K562 (cell line): ENCODE data around the gene MAPK8IP1. TPM values are rescaled to one million over a fixed set of nuclear protein-coding genes. Genes with fewer than 3 reads are reported as not detected.

Experiments used
- ATAC-seq: fragments of 200-7000 bp; cut with Tn5 transposase; 3 replicates; pipeline ENCODE4 v1.9.1; 2020; ENCODE audit warnings: moderate library complexity
- BruUV-seq: library from RNA; stranded (reverse); fragments of 400-500 nt; replicated peaks from 2 replicates; lab custom pipeline; 2021; lab: Mats Ljungman, UMichigan
- CTCF ChIA-PET: fragments of 300-600 bp; formaldehyde crosslinking; extraction: SDS; loops from one replicate; lab custom pipeline; 2021; ENCODE audit warnings: low intra/inter-chr PET ratio; lab: Yijun Ruan, JAX
- POLR2A ChIA-PET: fragments of 300-600, 350-650 bp; sonication (Branson Sonifier 250); formaldehyde crosslinking; extraction: SDS; loops from one replicate; lab custom pipeline; 2021; ENCODE audit warnings: antibody characterized with exemption, inconsistent platforms; lab: Yijun Ruan, JAX
- DNase-seq, 4 experiments: peaks; one replicate each; pipeline versions ENCODE4 v3.0.0 to v3.0.0-alpha.2; 2011 to 2018; ENCODE audit warnings: low spot score in 3 of 4, mixed read lengths in 3 of 4; ENCODE audit errors: extremely low read depth in 1 of 4
- FAIRE-seq: peaks from 2 replicates; lab custom pipeline; 2011; peaks lifted over from hg19 to GRCh38; lab: Jason Lieb, UNC
- H2AFZ ChIP-seq: 2 replicates; pipeline ENCODE4 v1.6.0; 2011; ENCODE audit warnings: low read depth, low read length, control low read depth, inconsistent platforms
- H3K27ac ChIP-seq: fragments of 200-600 bp; 3 replicates; pipeline ENCODE4 v1.8.0; 2011; ENCODE audit warnings: low read depth, mild to moderate bottlenecking, control low read depth, inconsistent platforms, low read length, moderate library complexity, mixed read lengths; ENCODE audit errors: extremely low read depth
- H3K27me3 ChIP-seq, 2 experiments: fragments of 300-600 bp in 1 of 2; 2 replicates in 1 of 2; 3 replicates in 1 of 2; pipeline versions ENCODE4 v1.6.0 to v1.8.0; 2011; ENCODE audit warnings: inconsistent platforms in 2 of 2, low read length in 2 of 2, mild to moderate bottlenecking in 1 of 2, mixed read lengths in 1 of 2, moderate library complexity in 1 of 2; ENCODE audit not compliant: control insufficient read depth in 2 of 2, insufficient read depth in 2 of 2
- H3K36me3 ChIP-seq: fragments of 300-600 bp; 3 replicates; pipeline ENCODE4 v1.8.0; 2011; ENCODE audit warnings: mild to moderate bottlenecking, low read length, inconsistent platforms; ENCODE audit not compliant: control insufficient read depth, insufficient read depth
- H3K4me1 ChIP-seq, 2 experiments: fragments of 200-600 bp in 1 of 2; replicated peaks in 1 of 2; 2 replicates in 1 of 2; 3 replicates in 1 of 2; pipeline versions ENCODE4 v1.5.1 to v1.8.0; 2011; ENCODE audit warnings: inconsistent platforms in 2 of 2, low read length in 2 of 2, mild to moderate bottlenecking in 1 of 2, mixed read lengths in 1 of 2, moderate library complexity in 1 of 2; ENCODE audit not compliant: control insufficient read depth in 2 of 2, insufficient read depth in 2 of 2
- H3K4me2 ChIP-seq: 2 replicates; pipeline ENCODE4 v1.6.1; 2011; ENCODE audit warnings: low read length, control low read depth, inconsistent platforms, mixed read lengths; ENCODE audit not compliant: insufficient read depth
- H3K4me3 ChIP-seq: fragments of 200-600 bp; sonication (generic), shearing (Covaris generic); 2 replicates; pipeline ENCODE4 v1.5.1; 2016; ENCODE audit warnings: control low read depth, inconsistent platforms
- H3K79me2 ChIP-seq: fragments of 200-600 bp; 3 replicates; pipeline ENCODE4 v1.8.0; 2011; ENCODE audit warnings: low read length, inconsistent platforms; ENCODE audit not compliant: control insufficient read depth, insufficient read depth
- H3K9ac ChIP-seq, 2 experiments: 2 replicates each; pipeline versions ENCODE4 v1.6.0 to v1.6.1; 2011; ENCODE audit warnings: low read depth in 2 of 2, low read length in 2 of 2, control low read depth in 1 of 2, inconsistent platforms in 1 of 2, mild to moderate bottlenecking in 1 of 2, mixed read lengths in 1 of 2; ENCODE audit not compliant: insufficient read depth in 1 of 2
- H3K9me1 ChIP-seq: one replicate; pipeline ENCODE4 v1.6.0; 2011; ENCODE audit warnings: inconsistent platforms, mild to moderate bottlenecking, low read length, moderate library complexity; ENCODE audit not compliant: control insufficient read depth, insufficient read depth
- H3K9me3 ChIP-seq: replicated peaks from 2 replicates; pipeline ENCODE4 v1.5.1; 2011; ENCODE audit warnings: low read depth, low read length, inconsistent platforms; ENCODE audit not compliant: control insufficient read depth, insufficient read depth
- H4K20me1 ChIP-seq: replicated peaks from 2 replicates; pipeline ENCODE4 v1.6.1; 2011; ENCODE audit warnings: low read length, inconsistent platforms, mixed read lengths; ENCODE audit not compliant: control insufficient read depth, insufficient read depth
- BCOR ChIP-seq: fragments of 450-650 bp; IDR thresholded peaks from 2 replicates; pipeline ENCODE4 v1.6.1; 2016
- CHD1 ChIP-seq: fragments of 200-600 bp; sonication (generic); IDR thresholded peaks from one replicate; pipeline ENCODE4 v1.6.1; 2012; ENCODE audit warnings: mild to moderate bottlenecking, moderate library complexity, low read length, inconsistent platforms
- FIP1L1 ChIP-seq: fragments of 200-400 bp; formaldehyde crosslinking; IDR thresholded peaks from 2 replicates; pipeline ENCODE4 v1.6.1; 2018; ENCODE audit warnings: mild to moderate bottlenecking, low read depth, low read length; ENCODE audit not compliant: poor library complexity, severe bottlenecking
- FOXP1 ChIP-seq: sonication (generic); formaldehyde crosslinking; IDR thresholded peaks from 2 replicates; pipeline ENCODE4 v1.8.0; 2022; ENCODE audit warnings: mild to moderate bottlenecking, missing genetic modification reagents
- GTF2F1 ChIP-seq: IDR thresholded peaks from 2 replicates; pipeline ENCODE4 v1.6.1; 2011; ENCODE audit warnings: low read depth, low read length, improper control_type of control experiment
- KDM2B ChIP-seq: fragments of 250-450 bp; sonication (Bioruptor Pico); IDR thresholded peaks from 2 replicates; pipeline ENCODE4 v1.8.0; 2021; ENCODE audit warnings: mild to moderate bottlenecking, moderate library complexity
- TBL1XR1 ChIP-seq, 2 experiments: IDR thresholded peaks; 2 replicates each; pipeline ENCODE4 v1.6.1; 2012; ENCODE audit warnings: improper control_type of control experiment in 2 of 2, low read length in 2 of 2, mild to moderate bottlenecking in 1 of 2
- ZC3H4 ChIP-seq: sonication (generic); formaldehyde crosslinking; IDR thresholded peaks from 2 replicates; pipeline ENCODE4 v1.9.0; 2021; ENCODE audit warnings: missing genetic modification reagents, borderline replicate concordance
- WGBS: fragments of 100-300 bp; shearing (Covaris generic); methylation state at CpG from one replicate; pipeline ENCODE4 v1.1.6; 2016; ENCODE audit warnings: low coverage, mixed read lengths; ENCODE audit not compliant: insufficient coverage; ENCODE audit errors: missing lambda C conversion rate; 5-methylcytosine and 5-hydroxymethylcytosine counted together
- in situ Hi-C: fragments of 300-500 bp; cut with MboI; formaldehyde crosslinking; loops from 4 replicates; pipeline ENCODE4 v1.15.0; 2018; ENCODE audit warnings: inconsistent platforms, mixed read lengths
- intact Hi-C: fragments of 100-400 bp; cut with micrococcal nuclease; formaldehyde crosslinking; loops from 2 replicates; pipeline ENCODE4 v1.14.2; 2022
- polyA plus RNA-seq, 8 experiments: library from polyadenylated mRNA; depleted of rRNA in 4 of 8; stranded (reverse) in 5 of 8; unstranded in 3 of 8; fragments of >200 nt; fragmentation: Nextera tagmentation in 2 of 8; fragmentation: Illumina TruSeq in 1 of 8; extraction: Ambion mirVana in 2 of 8; extraction: Trizol in 1 of 8; gene quantifications; 2 replicates each; pipeline versions ENCODE4 v1.2.1 to v1.2.3, GENCODE V29; 2011 to 2014; ENCODE audit warnings: inconsistent platforms in 1 of 8, missing spikeins in 1 of 8
- total RNA-seq, 7 experiments: library from RNA; depleted of rRNA in 6 of 7; stranded (reverse); fragments of >200 nt in 6 of 7; fragmentation: Illumina TruSeq in 2 of 7; extraction: Trizol in 2 of 7; gene quantifications; 2 replicates each; pipeline versions ENCODE4 v1.2.1 to v1.2.3, GENCODE V29; 2011 to 2021; ENCODE audit warnings: low replicate concordance in 1 of 7
- TF ChIP-seq, protein P1 (sequence below): sonication (generic); formaldehyde crosslinking; IDR thresholded peaks from 2 replicates; pipeline ENCODE4 v1.8.0; 2023; ENCODE audit warnings: mild to moderate bottlenecking, missing genetic modification reagents
- TF ChIP-seq, protein P2 (sequence below): sonication (generic); formaldehyde crosslinking; IDR thresholded peaks from 2 replicates; pipeline ENCODE4 v1.9.0; 2022; ENCODE audit warnings: mild to moderate bottlenecking, missing genetic modification reagents
- TF ChIP-seq, protein P3 (sequence below): fragments of 250-450 bp; sonication (Bioruptor Pico); IDR thresholded peaks from 2 replicates; pipeline ENCODE4 v1.8.0; 2021; ENCODE audit warnings: moderate library complexity, mild to moderate bottlenecking, inconsistent platforms
- TF ChIP-seq, protein P4 (sequence below): fragments of 250-450 bp; sonication (Bioruptor Pico); IDR thresholded peaks from 2 replicates; pipeline ENCODE4 v1.4.0; 2020
- TF ChIP-seq, protein P5 (sequence below): fragments of 450-650 bp; formaldehyde crosslinking; IDR thresholded peaks from 2 replicates; pipeline ENCODE4 v1.4.0; 2020; ENCODE audit warnings: mild to moderate bottlenecking

MAPK8IP1 gene
- total and polyA plus RNA-seq, 9 of the 15 experiments (the other 6 are each of a cell fraction or from before 2014, with no cell fraction given), result 0.13 to 6.9 (median 2.5) TPM

DNA sequence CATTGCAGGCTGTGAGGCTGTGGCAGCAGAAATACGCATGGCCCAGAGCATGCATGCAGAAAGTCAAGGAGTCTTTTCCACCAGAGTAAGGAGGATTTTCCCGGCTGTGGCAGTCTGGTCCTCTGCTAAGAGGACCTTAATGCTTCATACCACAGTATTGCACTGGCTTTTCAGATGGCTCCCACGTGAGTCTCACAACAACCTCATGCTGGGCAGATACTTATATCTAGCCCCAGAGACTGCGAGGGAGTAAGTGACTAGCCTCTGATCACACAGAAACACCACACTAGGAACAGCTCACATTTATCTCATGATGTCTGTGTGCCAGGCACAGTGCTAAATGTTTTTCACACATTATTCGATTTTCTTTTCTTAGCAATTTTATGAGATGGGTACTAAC, 30.1 kb upstream of the MAPK8IP1 start (continued):
- TF ChIP-seq, protein P1, sequence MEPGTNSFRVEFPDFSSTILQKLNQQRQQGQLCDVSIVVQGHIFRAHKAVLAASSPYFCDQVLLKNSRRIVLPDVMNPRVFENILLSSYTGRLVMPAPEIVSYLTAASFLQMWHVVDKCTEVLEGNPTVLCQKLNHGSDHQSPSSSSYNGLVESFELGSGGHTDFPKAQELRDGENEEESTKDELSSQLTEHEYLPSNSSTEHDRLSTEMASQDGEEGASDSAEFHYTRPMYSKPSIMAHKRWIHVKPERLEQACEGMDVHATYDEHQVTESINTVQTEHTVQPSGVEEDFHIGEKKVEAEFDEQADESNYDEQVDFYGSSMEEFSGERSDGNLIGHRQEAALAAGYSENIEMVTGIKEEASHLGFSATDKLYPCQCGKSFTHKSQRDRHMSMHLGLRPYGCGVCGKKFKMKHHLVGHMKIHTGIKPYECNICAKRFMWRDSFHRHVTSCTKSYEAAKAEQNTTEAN (CRISPR knock-in tag), result no peak
- TF ChIP-seq, protein P2, sequence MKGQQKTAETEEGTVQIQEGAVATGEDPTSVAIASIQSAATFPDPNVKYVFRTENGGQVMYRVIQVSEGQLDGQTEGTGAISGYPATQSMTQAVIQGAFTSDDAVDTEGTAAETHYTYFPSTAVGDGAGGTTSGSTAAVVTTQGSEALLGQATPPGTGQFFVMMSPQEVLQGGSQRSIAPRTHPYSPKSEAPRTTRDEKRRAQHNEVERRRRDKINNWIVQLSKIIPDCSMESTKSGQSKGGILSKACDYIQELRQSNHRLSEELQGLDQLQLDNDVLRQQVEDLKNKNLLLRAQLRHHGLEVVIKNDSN, result no peak
- no peak for TF ChIP-seq TBL1XR1 (IDR thresholded peaks at IDR 0.05; ENCODE audit: low read length in 2 of 2)
- TF ChIP-seq, protein P3, sequence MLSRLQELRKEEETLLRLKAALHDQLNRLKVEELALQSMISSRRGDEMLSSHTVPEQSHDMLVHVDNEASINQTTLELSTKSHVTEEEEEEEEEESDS, result no peak

DNA sequence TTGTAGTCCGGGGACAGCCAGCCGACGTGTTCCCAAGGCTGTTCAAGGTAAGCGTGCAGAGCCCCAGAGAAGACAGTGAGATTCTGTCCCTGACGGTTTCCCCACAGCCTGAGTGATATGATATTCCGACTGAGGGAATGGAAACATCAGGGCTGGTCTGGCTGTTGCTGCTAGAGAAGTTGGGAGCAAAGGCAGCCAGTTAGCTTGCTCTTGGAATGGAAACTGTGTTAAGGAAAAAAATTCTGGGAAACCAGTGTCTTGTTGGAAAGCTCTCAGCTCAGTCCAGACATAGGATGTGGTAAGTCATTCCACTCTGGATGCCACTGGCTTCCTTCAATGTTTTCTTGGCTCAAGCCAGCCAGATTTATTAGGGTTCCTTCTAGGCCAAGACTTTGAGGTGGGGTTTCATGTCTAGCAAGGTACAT, 29.4 kb upstream of the MAPK8IP1 start:
- DNase-seq (no peak), ATAC-seq (no peak), FAIRE-seq (no peak)
- no peaks in the 10 kb centered on the region for H3K9me1 ChIP-seq
- in situ Hi-C loops, result no loop called here
- H3K9me3 ChIP-seq, result no peaks in the 10 kb centered on the region
- peaks cover 0 to 4% of the 10 kb centered on the region in 2 experiments; a peak in 2 of 5 replicates for H3K4me1 ChIP-seq
- no peak overlapping the region for H3K27ac ChIP-seq
- ChIA-PET CTCF (no interaction called here), POLR2A (interaction anchor here (1.0 to 1.3 kb wide), 3 partner anchors 9 to 16 kb away, joined by 3 to 4 read pairs (median 3); no protein-coding TSS in a partner anchor)
- no peak overlapping the region for H3K9ac ChIP-seq
- 74% methylated on average over 6 of the region's 6 CpGs for WGBS
- no peaks in the 10 kb centered on the region for H3K27me3 ChIP-seq
- H2AFZ ChIP-seq, result no peak overlapping the region
- peaks cover 37% of the 10 kb centered on the region for H3K79me2 ChIP-seq
- peaks cover 6% of the 10 kb centered on the region for H4K20me1 ChIP-seq
- no TSS peak for BruUV-seq
- H3K4me2 ChIP-seq, result no peak overlapping the region
- H3K36me3 ChIP-seq, result peaks cover 58% of the 10 kb centered on the region
- H3K4me3 ChIP-seq, result no peak overlapping the region
- intact Hi-C loops, result no loop called here
- TF ChIP-seq CHD1 (no peak), GTF2F1 (no peak), FOXP1 (CRISPR knock-in tag) (no peak), ZC3H4 (CRISPR knock-in tag) (no peak), BCOR (no peak), FIP1L1 (no peak), KDM2B (CRISPR knock-in tag) (no peak)
- TF ChIP-seq, protein P4, sequence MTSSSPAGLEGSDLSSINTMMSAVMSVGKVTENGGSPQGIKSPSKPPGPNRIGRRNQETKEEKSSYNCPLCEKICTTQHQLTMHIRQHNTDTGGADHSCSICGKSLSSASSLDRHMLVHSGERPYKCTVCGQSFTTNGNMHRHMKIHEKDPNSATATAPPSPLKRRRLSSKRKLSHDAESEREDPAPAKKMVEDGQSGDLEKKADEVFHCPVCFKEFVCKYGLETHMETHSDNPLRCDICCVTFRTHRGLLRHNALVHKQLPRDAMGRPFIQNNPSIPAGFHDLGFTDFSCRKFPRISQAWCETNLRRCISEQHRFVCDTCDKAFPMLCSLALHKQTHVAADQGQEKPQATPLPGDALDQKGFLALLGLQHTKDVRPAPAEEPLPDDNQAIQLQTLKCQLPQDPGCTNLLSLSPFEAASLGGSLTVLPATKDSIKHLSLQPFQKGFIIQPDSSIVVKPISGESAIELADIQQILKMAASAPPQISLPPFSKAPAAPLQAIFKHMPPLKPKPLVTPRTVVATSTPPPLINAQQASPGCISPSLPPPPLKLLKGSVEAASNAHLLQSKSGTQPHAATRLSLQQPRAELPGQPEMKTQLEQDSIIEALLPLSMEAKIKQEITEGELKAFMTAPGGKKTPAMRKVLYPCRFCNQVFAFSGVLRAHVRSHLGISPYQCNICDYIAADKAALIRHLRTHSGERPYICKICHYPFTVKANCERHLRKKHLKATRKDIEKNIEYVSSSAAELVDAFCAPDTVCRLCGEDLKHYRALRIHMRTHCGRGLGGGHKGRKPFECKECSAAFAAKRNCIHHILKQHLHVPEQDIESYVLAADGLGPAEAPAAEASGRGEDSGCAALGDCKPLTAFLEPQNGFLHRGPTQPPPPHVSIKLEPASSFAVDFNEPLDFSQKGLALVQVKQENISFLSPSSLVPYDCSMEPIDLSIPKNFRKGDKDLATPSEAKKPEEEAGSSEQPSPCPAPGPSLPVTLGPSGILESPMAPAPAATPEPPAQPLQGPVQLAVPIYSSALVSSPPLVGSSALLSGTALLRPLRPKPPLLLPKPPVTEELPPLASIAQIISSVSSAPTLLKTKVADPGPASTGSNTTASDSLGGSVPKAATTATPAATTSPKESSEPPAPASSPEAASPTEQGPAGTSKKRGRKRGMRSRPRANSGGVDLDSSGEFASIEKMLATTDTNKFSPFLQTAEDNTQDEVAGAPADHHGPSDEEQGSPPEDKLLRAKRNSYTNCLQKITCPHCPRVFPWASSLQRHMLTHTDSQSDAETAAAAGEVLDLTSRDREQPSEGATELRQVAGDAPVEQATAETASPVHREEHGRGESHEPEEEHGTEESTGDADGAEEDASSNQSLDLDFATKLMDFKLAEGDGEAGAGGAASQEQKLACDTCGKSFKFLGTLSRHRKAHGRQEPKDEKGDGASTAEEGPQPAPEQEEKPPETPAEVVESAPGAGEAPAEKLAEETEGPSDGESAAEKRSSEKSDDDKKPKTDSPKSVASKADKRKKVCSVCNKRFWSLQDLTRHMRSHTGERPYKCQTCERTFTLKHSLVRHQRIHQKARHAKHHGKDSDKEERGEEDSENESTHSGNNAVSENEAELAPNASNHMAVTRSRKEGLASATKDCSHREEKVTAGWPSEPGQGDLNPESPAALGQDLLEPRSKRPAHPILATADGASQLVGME (CRISPR knock-in tag), result no peak
- TF ChIP-seq, protein P5, sequence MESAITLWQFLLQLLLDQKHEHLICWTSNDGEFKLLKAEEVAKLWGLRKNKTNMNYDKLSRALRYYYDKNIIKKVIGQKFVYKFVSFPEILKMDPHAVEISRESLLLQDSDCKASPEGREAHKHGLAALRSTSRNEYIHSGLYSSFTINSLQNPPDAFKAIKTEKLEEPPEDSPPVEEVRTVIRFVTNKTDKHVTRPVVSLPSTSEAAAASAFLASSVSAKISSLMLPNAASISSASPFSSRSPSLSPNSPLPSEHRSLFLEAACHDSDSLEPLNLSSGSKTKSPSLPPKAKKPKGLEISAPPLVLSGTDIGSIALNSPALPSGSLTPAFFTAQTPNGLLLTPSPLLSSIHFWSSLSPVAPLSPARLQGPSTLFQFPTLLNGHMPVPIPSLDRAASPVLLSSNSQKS, result no peak
